Right lobe of liver (tissue), 6 donors: ENCODE results near the gene ADTRP. TPM values are rescaled to one million over a fixed set of nuclear protein-coding genes. Genes with fewer than 3 reads are reported as not detected.
"Not testable (repeated sequence)": the region's sequence is repeated elsewhere in the genome, so short reads cannot be mapped to it uniquely, and the experiment has no call there.

Experiments
- ATAC-seq, 4 donors: fragments of 200-7000 bp; cut with Tn5 transposase; one replicate each; pipeline ENCODE4 v1.9.1; 2020; ENCODE audit warnings: mild to moderate bottlenecking in 4 of 4, moderate library complexity in 4 of 4
- DNase-seq, 3 donors: peaks; one replicate each; pipeline ENCODE4 v3.0.0-alpha.2; 2020
- H3K27ac ChIP-seq, 3 donors: fragments of 200-600 bp; one replicate each; pipeline ENCODE4 v1.8.0; 2022
- H3K27me3 ChIP-seq, 2 donors: fragments of 200-600 bp; one replicate each; pipeline ENCODE4 v1.8.0; 2022
- H3K36me3 ChIP-seq, 4 donors: fragments of 200-600 bp; sonication (generic) in 1 of 4; one replicate each; pipeline versions ENCODE4 v1.5.1 to v1.8.0; 2017 to 2022; ENCODE audit warnings: control low read depth in 1 of 4
- H3K4me1 ChIP-seq, 4 donors: fragments of 200-600 bp; sonication (generic) in 1 of 4; one replicate each; pipeline versions ENCODE4 v1.5.1 to v1.8.0; 2017 to 2022; ENCODE audit warnings: control low read depth in 1 of 4
- H3K4me3 ChIP-seq, 3 donors: fragments of 200-600 bp; one replicate each; pipeline ENCODE4 v1.8.0; 2022
- H3K9me3 ChIP-seq, 4 donors: fragments of 200-600 bp; sonication (generic) in 1 of 4; one replicate each; pipeline versions ENCODE4 v1.5.1 to v1.8.0; 2017 to 2022; ENCODE audit warnings: control low read depth in 1 of 4
- CTCF ChIP-seq, 4 donors: fragments of 200-600 bp in 3 of 4; fragments of 450-650 bp in 1 of 4; IDR thresholded peaks; one replicate each; pipeline versions ENCODE4 v1.5.1 to v1.8.0; 2016 to 2022; ENCODE audit warnings: antibody characterized with exemption in 4 of 4, mild to moderate bottlenecking in 2 of 4
- POLR2A ChIP-seq: fragments of 450-650 bp; IDR thresholded peaks from one replicate; pipeline ENCODE4 v1.6.1; 2017; ENCODE audit warnings: antibody characterized with exemption, mild to moderate bottlenecking
- WGBS: methylation state at CpG from one replicate; pipeline ENCODE4 v1.1.6; 2018; ENCODE audit warnings: low coverage, low lambda C conversion rate; ENCODE audit not compliant: insufficient coverage; ENCODE audit errors: missing lambda C conversion rate; 5-methylcytosine and 5-hydroxymethylcytosine counted together
- intact Hi-C, 2 donors: fragments of 100-400 bp; cut with DNase I; formaldehyde crosslinking; loops; one replicate each; pipeline versions ENCODE4 v1.11.2 to v1.14.1; 2022
- total RNA-seq, 6 experiments: library from RNA; depleted of rRNA in 2 of 6; stranded (reverse); fragments of >200 nt in 2 of 6; fragmentation: NEBNext Ultra II Directional in 3 of 6; extraction: Animal tissue kit (Norgen Biotek cat#: 25700) in 3 of 6; gene quantifications; one replicate each; pipeline versions ENCODE4 v1.1.0 to v1.2.4, GENCODE V29; 2016 to 2023
- donor health status: DM: no; HTN: yes; CAD: no.
- donor health status: DM: no; HTN: no; CAD: no.
- donor health status: DM: no; HTN: no; CAD: no.
- donor health status: DM: no; HTN: yes; CAD: no.
- donor health status: DM: no; HTN: yes; CAD: no.

The ADTRP gene
- total RNA-seq, 6 experiments from 2014 or later = 0.46 to 1.9 (median 0.92) TPM; not detected in 1

GRCh38 chr6:11803591-11803971, 25.0 kb upstream of the ADTRP start:
- Histone ChIP-seq H3K4me3 (no peak overlapping the region), H3K27me3 (no peaks in the 10 kb centered on the region), H3K4me1 (peaks cover 0 to 7% (median 3%) of the 10 kb centered on the region in 4 donors), H3K9me3 (no peaks in the 10 kb centered on the region), H3K27ac (no peak overlapping the region), H3K36me3 (no peaks in the 10 kb centered on the region)
- no peak for ATAC-seq
- intact Hi-C loops = no loop called here
- TF ChIP-seq CTCF (IDR thresholded peaks at IDR 0.05) (no peak), POLR2A (no peak)
- 69% methylated on average over 2 of the region's 2 CpGs for WGBS
- DNase-seq = no peak

GRCh38 chr6:11802886-11803590, 24.4 kb upstream of the ADTRP start:
- TF ChIP-seq POLR2A (no peak), CTCF (IDR thresholded peaks at IDR 0.05) (no peak)
- intact Hi-C loops = no loop called here
- 50% methylated on average over 6 of the region's 6 CpGs for WGBS
- Histone ChIP-seq H3K4me3 (no peak overlapping the region), H3K9me3 (no peaks in the 10 kb centered on the region), H3K4me1 (peaks cover 0 to 7% (median 3%) of the 10 kb centered on the region in 4 donors), H3K27me3 (no peaks in the 10 kb centered on the region), H3K36me3 (no peaks in the 10 kb centered on the region), H3K27ac (no peak overlapping the region)
- peak in 2 of 3 donors; percentile 44 to 61 for DNase-seq
- peak; percentile 88 to 91 (median 90) for ATAC-seq

GRCh38 chr6:11800531-11800930, 21.9 kb upstream of the ADTRP start:
- H3K4me3 ChIP-seq, intact Hi-C loops, H3K27ac ChIP-seq, H3K27me3 ChIP-seq, DNase-seq, H3K36me3 ChIP-seq, ATAC-seq, H3K4me1 ChIP-seq, H3K9me3 ChIP-seq: not testable (repeated sequence)
- 89% methylated on average over 1 of the region's 1 CpG for WGBS

- peak in 2 of 4 donors; percentile 24 to 29 for ATAC-seq
- DNase-seq = no peak
- WGBS = 72% methylated on average over 7 of the region's 7 CpGs
These were observed 19.9 kb upstream of the ADTRP start for GRCh38 chr6:11798538-11798937.

More at GRCh38 chr6:11798538-11798937, 19.9 kb upstream of the ADTRP start:
- Histone ChIP-seq H3K27me3 (no peaks in the 10 kb centered on the region), H3K27ac (no peak overlapping the region), H3K4me1 (peaks cover 0 to 16% (median 5%) of the 10 kb centered on the region in 4 donors), H3K4me3 (no peak overlapping the region), H3K36me3 (no peaks in the 10 kb centered on the region), H3K9me3 (no peaks in the 10 kb centered on the region)
- intact Hi-C loops = no loop called here
- TF ChIP-seq CTCF (IDR thresholded peaks at IDR 0.05) (no peak), POLR2A (no peak)
